Activated CD8-positive, alpha-beta T cell treated with anti-CD3 and anti-CD28 coated beads, Interleukin-2, amount 10 ng/mL, durations not matched to agents 7 days and 5 days (primary cell): ENCODE measurements around the gene PYROXD2. TPM values are rescaled to one million over a fixed set of nuclear protein-coding genes. Genes with fewer than 3 reads are reported as not detected.

Experiments
- ATAC-seq: fragments of 150-1000 bp; cut with Tn5 transposase; one replicate; pipeline ENCODE4 v1.10.0; 2021; ENCODE audit warnings: moderate library complexity
- CTCF ChIA-PET: fragments of 350-600 bp; sonication (Branson Sonifier 250); formaldehyde crosslinking; loops from one replicate; lab custom pipeline; 2021; ENCODE audit warnings: antibody characterized with exemption; lab: Charles Lee
- POLR2A ChIA-PET: fragments of 350-600 bp; sonication (Branson Sonifier 250); formaldehyde crosslinking; loops from one replicate; lab custom pipeline; 2021; ENCODE audit warnings: antibody characterized with exemption; lab: Charles Lee
- DNase-seq: peaks from one replicate; pipeline ENCODE4 v3.0.0-alpha.2; 2020
- H3K27ac Mint-ChIP-seq: one replicate; pipeline ENCODE4 v1.8.0; 2021; ENCODE audit warnings: mild to moderate bottlenecking, mixed read lengths
- H3K27me3 Mint-ChIP-seq: one replicate; pipeline ENCODE4 v1.8.0; 2021; ENCODE audit warnings: low read depth, mixed read lengths
- H3K36me3 Mint-ChIP-seq: one replicate; pipeline ENCODE4 v1.8.0; 2021; ENCODE audit warnings: low read depth, mixed read lengths
- H3K4me1 Mint-ChIP-seq: one replicate; pipeline ENCODE4 v1.8.0; 2021; ENCODE audit warnings: low read depth, mixed read lengths
- H3K4me3 Mint-ChIP-seq: one replicate; pipeline ENCODE4 v1.8.0; 2021; ENCODE audit warnings: mild to moderate bottlenecking, mixed read lengths
- H3K9me3 Mint-ChIP-seq: one replicate; pipeline ENCODE4 v1.8.0; 2022; ENCODE audit warnings: mixed read lengths; ENCODE audit not compliant: insufficient read depth
- total RNA-seq, 2 experiments: library from RNA; stranded (reverse); gene quantifications; one replicate each; pipeline ENCODE4 v1.2.3, GENCODE V29; 2021

The PYROXD2 gene
- 1 to 10 TPM; 8.3 to 9.3 TPM for total RNA-seq

DNA sequence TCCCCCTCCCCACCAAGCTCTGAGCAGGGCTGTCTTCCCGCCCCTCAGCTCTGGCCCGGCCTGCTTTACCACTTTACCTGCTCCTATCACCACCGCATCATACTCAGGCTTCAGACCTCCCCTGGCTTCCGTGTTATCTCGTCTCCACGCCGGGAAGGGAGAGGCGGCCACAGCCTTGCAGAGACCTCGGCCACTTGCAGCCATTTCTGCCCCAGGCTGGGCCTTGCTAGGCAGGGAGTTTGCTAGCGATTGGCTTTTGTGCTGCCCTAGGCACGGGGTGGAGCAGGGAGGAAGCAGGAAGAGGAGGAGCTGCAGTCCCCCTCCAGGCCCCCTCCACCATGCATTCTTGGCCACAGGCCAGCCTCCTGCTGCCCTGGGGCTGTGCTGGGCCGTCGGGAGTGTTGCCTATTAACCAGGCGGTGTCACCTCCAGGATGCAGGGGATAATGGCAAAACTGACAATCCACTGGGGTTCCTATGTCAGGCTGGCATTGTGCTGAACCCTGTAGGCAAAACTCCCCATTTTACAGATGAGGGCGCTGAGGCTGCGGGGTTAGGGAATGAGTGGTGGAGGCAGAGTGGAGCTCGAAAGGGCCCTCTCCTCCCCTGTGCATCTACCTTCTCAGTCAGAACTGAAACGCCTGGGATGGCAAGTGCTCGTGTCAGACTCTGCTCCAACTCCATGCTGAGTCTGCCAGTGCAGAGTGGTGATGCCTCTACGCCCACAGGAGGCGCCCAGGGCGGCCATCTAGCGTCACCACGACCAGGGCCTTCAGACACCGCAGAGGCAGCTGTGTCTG, at the start of gene PYROXD2:
Gene PYROXD2, minus strand, starts transcription at position 251 of the 799 bp plus-strand sequence. Its CDS starts 47 bp downstream, at position 204.
- Mint-ChIP-seq H3K27ac (peak within 1 kb of the TSS; percentile 97), H3K36me3 (peaks cover 11% of the 10 kb centered on the region), H3K9me3 (no peaks in the 10 kb centered on the region), H3K27me3 (no peaks in the 10 kb centered on the region), H3K4me3 (peak within 1 kb of the TSS; percentile 88), H3K4me1 (peaks cover 14% of the 10 kb centered on the region)
- peak; percentile 76 for DNase-seq
- ATAC-seq, result peak; percentile 92
- POLR2A ChIA-PET, result interaction anchor here (0.5 to 1.2 kb wide), 3 partner anchors 10 to 52 kb away, joined by 3 read pairs; no protein-coding TSS in a partner anchor
- CTCF ChIA-PET, result interaction anchor here (1.3 to 3.5 kb wide), 2 partner anchors 10 to 11 kb away, joined by 3 to 22 read pairs; no protein-coding TSS in a partner anchor

DNA sequence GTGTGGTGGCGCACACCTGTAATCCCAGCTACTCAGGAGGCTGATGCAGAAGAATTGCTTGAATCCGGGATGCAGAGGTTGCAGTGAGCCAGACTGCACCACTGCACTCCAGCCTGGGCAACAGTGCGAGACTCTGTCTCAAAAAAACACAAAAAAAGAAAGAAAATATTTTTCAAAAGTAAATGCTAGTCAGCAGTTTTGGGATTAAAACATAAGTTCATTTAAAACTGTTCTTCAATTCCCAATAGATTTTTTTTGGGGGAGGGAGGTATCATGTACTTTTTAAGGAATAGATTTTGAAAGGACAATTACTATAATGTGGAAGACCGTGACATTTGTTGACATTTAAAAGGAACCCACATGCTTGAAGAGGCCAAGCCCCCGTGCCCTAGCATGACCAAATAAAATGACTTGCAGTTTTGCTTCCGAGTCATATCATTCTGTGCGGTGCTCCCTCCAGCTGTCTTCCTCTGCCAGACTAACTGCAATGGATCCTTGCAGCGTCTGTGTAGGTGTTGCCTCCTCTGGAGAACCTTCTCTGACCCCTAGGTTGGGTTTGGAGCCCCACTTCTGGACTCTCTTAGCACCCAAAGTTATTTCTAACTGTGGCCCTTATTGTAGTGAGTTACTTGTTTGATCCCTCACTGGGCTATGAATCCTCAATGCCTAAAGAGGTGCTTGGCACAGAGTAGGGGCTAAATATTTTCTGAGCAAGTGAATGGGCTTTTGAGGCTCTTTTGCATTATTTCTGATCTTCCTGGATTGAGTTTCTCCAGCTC, 49.2 kb upstream of the PYROXD2 start:
- H3K4me3 Mint-ChIP-seq, result no peak overlapping the region
- POLR2A ChIA-PET, result no interaction called here
- no peaks in the 10 kb centered on the region for H3K9me3 Mint-ChIP-seq
- DNase-seq (no peak), ATAC-seq (no peak)
- CTCF ChIA-PET, result no interaction called here
- H3K4me1 Mint-ChIP-seq, result peaks cover 9% of the 10 kb centered on the region
- peaks cover 8% of the 10 kb centered on the region for H3K27me3 Mint-ChIP-seq
- no peak overlapping the region for H3K27ac Mint-ChIP-seq
- no peaks in the 10 kb centered on the region for H3K36me3 Mint-ChIP-seq

DNA sequence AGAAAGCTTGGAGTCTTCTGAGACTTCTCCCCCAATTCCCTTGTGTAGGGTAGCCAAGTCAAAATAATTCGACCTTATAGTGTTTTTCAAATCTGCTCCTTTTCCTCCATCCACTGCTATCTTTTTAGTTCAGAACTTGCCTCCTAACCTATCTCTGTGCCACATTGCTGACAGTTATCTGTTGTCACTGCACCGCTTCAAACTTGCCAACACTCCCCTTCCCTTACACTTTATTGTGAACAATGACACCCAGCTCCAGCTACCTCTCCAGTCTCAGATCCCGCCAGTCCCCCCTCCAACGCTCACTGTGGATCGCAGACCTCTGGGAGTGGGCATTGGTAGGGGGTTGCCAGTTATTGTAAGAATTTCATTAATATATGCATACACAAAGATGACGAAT, 48.0 kb upstream of the PYROXD2 start:
- DNase-seq, result no peak
- H3K36me3 Mint-ChIP-seq, result no peaks in the 10 kb centered on the region
- H3K9me3 Mint-ChIP-seq, result no peaks in the 10 kb centered on the region
- no peak overlapping the region for H3K4me3 Mint-ChIP-seq
- H3K27me3 Mint-ChIP-seq, result peaks cover 16% of the 10 kb centered on the region
- H3K4me1 Mint-ChIP-seq, result peaks cover 4% of the 10 kb centered on the region
- CTCF ChIA-PET, result no interaction called here
- no peak for ATAC-seq
- no peak overlapping the region for H3K27ac Mint-ChIP-seq
- POLR2A ChIA-PET, result no interaction called here

DNA sequence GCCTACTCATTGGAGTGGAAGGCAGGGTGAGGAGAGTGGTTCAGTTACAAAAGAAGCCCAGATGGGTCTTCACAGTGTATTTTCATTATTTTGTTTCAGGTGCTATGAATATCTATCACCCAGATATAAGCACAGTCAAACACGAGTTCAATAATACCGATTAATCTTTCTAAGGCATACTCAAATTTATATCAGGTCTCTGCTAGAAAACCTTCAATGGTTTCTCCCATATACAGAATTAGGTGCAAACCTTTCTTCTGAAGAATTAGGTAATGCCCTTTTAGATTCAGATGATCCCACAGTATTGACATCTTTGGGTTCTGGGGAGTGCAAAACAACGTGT, 46.5 kb upstream of the PYROXD2 start:
- DNase-seq (no peak), ATAC-seq (no peak)
- no peaks in the 10 kb centered on the region for H3K9me3 Mint-ChIP-seq
- POLR2A ChIA-PET, result no interaction called here
- peaks cover 18% of the 10 kb centered on the region for H3K27me3 Mint-ChIP-seq
- no peak overlapping the region for H3K27ac Mint-ChIP-seq
- no peaks in the 10 kb centered on the region for H3K36me3 Mint-ChIP-seq
- no peak overlapping the region for H3K4me3 Mint-ChIP-seq
- CTCF ChIA-PET, result no interaction called here
- H3K4me1 Mint-ChIP-seq, result no peaks in the 10 kb centered on the region

DNA sequence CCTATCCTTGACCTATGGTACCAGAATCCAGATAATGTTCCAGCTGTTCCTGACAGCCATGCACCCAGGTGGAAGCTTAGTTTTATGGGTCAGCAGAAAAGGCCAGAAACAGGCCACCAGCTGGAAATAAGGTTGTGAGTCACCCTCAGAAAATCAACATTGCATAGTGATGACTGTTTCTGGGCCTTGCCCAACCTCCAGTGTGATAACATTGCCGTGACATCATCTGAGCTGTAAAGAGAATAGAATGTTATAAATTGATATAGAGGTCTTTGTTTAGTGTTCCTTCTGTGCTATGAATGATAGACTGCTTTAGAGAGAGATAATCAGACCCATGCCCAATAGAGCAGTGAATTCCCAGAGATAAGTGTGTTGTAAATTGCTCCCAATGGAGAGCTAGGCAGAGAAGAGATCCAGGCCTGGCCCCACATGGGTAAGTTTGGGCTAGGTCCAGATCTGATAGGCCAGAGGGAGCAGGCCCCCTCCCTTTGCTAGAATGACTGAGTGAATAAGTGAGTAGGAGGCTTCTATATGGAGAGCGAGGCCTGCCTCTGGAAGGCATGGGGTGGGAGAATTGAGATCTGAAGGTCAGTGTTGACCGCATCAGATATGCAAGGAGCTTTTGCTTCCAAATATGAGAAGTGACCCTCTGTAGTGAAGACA, 46.0 kb upstream of the PYROXD2 start:
- no peak overlapping the region for H3K4me3 Mint-ChIP-seq
- ATAC-seq (no peak), DNase-seq (no peak)
- H3K27me3 Mint-ChIP-seq, result peaks cover 18% of the 10 kb centered on the region
- H3K9me3 Mint-ChIP-seq, result no peaks in the 10 kb centered on the region
- ChIA-PET CTCF (no interaction called here), POLR2A (no interaction called here)
- no peak overlapping the region for H3K27ac Mint-ChIP-seq
- H3K4me1 Mint-ChIP-seq, result no peaks in the 10 kb centered on the region
- no peaks in the 10 kb centered on the region for H3K36me3 Mint-ChIP-seq

DNA sequence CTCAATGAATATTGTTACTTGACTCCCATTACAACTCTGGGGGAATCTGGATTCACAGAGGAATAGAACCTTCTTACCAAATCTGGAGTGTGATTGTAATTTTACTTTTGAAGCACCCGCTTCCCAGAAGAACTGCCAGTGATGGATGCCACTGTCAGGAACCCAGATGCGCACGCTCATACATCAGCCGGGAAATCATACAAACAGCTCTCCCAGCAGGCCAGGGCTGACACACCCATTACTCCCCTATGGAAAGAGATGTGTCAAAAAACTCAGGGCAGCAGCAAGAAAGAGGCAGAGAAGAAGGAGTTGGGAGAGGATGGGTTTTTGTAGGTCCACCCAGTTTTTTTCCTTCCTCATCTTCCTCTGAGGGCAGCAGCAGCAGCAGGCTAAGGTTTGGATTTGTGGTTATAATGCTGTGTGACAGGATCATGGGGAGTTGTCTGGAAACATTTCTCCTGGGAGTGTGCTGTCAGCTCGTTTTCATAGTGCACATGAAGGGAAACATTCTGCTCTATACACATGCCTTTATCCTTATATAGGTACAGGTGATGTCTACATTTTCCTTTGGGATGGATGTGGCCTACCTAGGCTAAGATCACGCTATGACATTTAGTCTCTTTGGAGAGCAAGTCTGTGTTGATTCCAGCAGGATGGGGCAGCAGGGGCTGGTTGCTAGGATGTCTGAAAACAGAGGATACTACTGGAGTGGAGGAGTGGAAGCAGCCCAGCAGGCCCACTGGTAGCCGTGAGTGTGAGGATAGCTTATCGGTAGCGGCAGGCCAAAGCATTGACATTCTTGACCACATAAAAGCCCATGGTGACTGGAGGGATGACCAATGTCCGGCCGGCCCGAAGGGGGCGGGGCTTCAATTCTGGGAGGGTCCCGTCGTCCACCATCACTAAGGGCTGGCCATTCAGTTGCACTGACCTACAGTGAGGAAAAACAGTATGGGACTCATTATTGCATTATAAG, 44.1 kb upstream of the PYROXD2 start:
- Mint-ChIP-seq H3K27me3 (peaks cover 18% of the 10 kb centered on the region), H3K4me1 (no peaks in the 10 kb centered on the region), H3K27ac (no peak overlapping the region), H3K9me3 (no peaks in the 10 kb centered on the region), H3K4me3 (no peak overlapping the region), H3K36me3 (no peaks in the 10 kb centered on the region)
- ChIA-PET CTCF (interaction anchor here (0.9 kb wide), 1 partner anchor 8 kb away, joined by 4 read pairs; no protein-coding TSS in a partner anchor), POLR2A (no interaction called here)
- DNase-seq, result no peak
- no peak for ATAC-seq

DNA sequence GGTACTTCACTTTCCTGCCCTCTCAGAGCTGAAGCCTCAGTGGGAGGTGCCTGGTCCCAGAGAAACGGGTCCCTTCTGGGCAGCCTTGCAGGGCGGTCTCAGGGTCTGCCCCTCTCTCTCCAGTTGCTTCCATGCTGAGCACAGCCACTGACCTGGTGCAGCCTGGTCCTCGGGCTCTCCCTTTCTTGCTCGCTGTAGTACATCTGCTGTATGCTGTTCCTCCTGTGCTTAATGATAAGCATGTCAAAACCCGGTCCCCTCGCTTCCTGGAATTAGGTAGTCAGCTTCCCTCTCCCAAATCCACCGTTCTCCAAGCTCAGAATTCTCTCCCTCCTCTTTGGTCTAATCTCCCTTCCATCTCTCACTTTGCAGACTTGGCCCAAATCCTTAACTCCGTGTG, 42.7 kb upstream of the PYROXD2 start:
- H3K9me3 Mint-ChIP-seq, result no peaks in the 10 kb centered on the region
- H3K36me3 Mint-ChIP-seq, result no peaks in the 10 kb centered on the region
- H3K4me1 Mint-ChIP-seq, result no peaks in the 10 kb centered on the region
- H3K4me3 Mint-ChIP-seq, result no peak overlapping the region
- H3K27ac Mint-ChIP-seq, result no peak overlapping the region
- POLR2A ChIA-PET, result no interaction called here
- peaks cover 13% of the 10 kb centered on the region for H3K27me3 Mint-ChIP-seq
- CTCF ChIA-PET, result interaction anchor here (0.7 kb wide), 1 partner anchor 9 kb away, joined by 3 read pairs; no protein-coding TSS in a partner anchor
- DNase-seq (no peak), ATAC-seq (no peak)

DNA sequence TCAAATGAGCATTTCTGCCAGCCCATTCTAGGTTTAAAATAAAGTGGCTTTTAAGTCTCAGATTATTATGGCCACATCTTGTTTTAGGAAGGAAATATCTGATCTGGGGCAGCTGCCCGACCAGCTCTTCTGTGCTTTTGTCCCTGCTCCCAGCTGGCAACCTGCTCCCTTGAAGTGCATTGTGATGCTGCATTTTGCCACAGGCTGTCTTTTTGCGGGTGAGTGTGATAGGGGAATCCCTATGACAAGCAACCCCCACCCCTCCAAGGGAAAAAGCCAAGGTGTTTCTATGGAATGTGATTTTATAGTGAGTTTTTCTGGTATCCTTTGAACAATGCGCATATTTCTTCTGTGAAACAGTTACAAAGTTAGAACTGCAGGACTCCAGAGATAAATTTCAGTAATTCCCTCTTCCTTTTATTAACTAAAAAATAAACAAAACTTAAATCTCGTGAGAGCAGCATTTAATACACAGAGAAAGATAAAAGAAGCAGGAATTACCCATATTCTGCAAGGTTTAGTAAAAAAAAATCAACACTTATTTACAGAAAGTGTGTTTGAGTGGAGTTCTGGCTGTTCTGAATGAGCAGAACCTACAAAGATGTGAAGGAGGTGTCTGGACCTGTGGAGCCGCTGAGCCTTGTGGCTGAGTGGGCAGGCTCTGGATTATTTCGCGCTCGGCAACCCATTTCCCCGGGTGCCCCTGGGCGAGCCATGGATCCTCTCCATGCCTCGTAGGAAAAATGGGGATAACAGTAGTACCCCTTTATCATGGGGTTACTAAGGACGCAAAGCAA, 41.9 kb upstream of the PYROXD2 start:
- DNase-seq, result no peak
- H3K27ac Mint-ChIP-seq, result no peak overlapping the region
- ATAC-seq, result no peak
- H3K27me3 Mint-ChIP-seq, result peaks cover 15% of the 10 kb centered on the region
- ChIA-PET POLR2A (no interaction called here), CTCF (no interaction called here)
- H3K9me3 Mint-ChIP-seq, result no peaks in the 10 kb centered on the region
- H3K4me3 Mint-ChIP-seq, result no peak overlapping the region
- H3K36me3 Mint-ChIP-seq, result no peaks in the 10 kb centered on the region
- no peaks in the 10 kb centered on the region for H3K4me1 Mint-ChIP-seq

DNA sequence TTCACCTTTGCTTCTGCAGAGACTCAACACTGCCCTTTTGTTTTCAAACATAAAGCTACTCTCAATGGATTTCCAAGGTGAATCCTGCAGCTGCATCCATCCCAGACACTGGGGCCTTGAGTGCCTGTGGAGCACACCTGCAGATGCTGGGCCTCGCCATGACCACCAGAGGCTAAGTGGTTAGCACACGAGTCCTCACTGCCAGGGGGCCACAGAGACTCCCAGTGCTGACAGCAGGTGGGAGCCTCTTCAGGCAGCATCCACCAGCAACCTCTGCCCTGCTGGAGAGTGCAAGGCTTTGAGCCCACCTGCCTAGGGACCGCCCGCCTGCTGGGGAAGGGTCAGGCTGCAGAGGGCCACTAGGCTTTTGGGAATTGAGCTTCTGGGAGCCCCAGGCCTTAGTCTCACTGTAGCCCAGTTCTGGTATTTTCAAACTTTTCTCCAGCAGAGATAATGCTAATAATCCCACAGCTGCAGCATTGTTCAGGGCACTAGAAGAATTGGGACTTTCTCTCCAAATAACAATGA, 41.1 kb upstream of the PYROXD2 start:
- H3K4me1 Mint-ChIP-seq, result no peaks in the 10 kb centered on the region
- ChIA-PET CTCF (no interaction called here), POLR2A (no interaction called here)
- no peak for ATAC-seq
- peaks cover 17% of the 10 kb centered on the region for H3K27me3 Mint-ChIP-seq
- H3K9me3 Mint-ChIP-seq, result no peaks in the 10 kb centered on the region
- no peak for DNase-seq
- H3K27ac Mint-ChIP-seq, result no peak overlapping the region
- no peak overlapping the region for H3K4me3 Mint-ChIP-seq
- H3K36me3 Mint-ChIP-seq, result no peaks in the 10 kb centered on the region

DNA sequence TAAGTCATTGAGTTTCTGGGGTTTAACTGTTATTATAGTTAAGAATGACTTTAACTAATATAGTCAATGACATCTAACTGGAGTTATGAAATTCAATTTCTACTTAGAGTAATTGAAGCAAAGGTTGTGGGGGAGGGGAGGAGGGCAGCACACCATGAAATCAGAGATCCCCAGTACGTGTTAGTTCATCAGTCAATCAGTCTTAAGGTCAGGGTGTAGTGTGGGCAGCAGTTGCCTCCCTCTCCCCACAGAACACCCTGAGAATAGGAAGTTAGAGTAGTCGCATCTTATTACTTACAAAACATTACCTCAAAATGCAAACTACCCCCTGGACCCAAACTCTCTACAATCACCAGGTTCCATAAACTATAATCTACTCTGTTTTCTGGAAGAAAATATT, 38.7 kb upstream of the PYROXD2 start:
- Mint-ChIP-seq H3K4me1 (no peaks in the 10 kb centered on the region), H3K9me3 (no peaks in the 10 kb centered on the region), H3K27me3 (peaks cover 20% of the 10 kb centered on the region), H3K4me3 (no peak overlapping the region), H3K27ac (no peak overlapping the region), H3K36me3 (no peaks in the 10 kb centered on the region)
- ChIA-PET CTCF (no interaction called here), POLR2A (no interaction called here)
- ATAC-seq (no peak), DNase-seq (no peak)
